GM23248 (cell line): ENCODE results near the gene CCM2. TPM values are rescaled to one million over a fixed set of nuclear protein-coding genes. Genes with fewer than 3 reads are reported as not detected.

Source experiments
- DNase-seq: peaks from one replicate; pipeline ENCODE4 v3.0.0-alpha.2; 2015
- H2AFZ ChIP-seq: fragments of 200-600 bp; sonication (generic); 2 replicates; pipeline ENCODE4 v1.6.1; 2016; ENCODE audit warnings: antibody characterized with exemption
- H3F3A ChIP-seq: fragments of 200-600 bp; sonication (generic); 2 replicates; pipeline ENCODE4 v1.6.1; 2016; ENCODE audit warnings: mild to moderate bottlenecking, antibody characterized with exemption, mixed run types; ENCODE audit not compliant: insufficient read depth
- H3K27ac ChIP-seq: fragments of 200-600 bp; sonication (generic); 2 replicates; pipeline ENCODE4 v1.5.1; 2016; ENCODE audit warnings: mild to moderate bottlenecking
- H3K27me3 ChIP-seq: fragments of 200-600 bp; sonication (generic); replicated peaks from 2 replicates; pipeline ENCODE4 v1.6.1; 2016; ENCODE audit warnings: mild to moderate bottlenecking; ENCODE audit not compliant: insufficient read depth
- H3K36me3 ChIP-seq: fragments of 200-600 bp; sonication (generic); 2 replicates; pipeline ENCODE4 v1.6.1; 2016; ENCODE audit warnings: low read depth, mild to moderate bottlenecking
- H3K4me1 ChIP-seq: fragments of 200-600 bp; sonication (generic); 2 replicates; pipeline ENCODE4 v1.6.1; 2016; ENCODE audit warnings: mild to moderate bottlenecking; ENCODE audit not compliant: insufficient read depth
- H3K4me2 ChIP-seq: fragments of 200-600 bp; sonication (generic); one replicate; pipeline ENCODE4 v1.6.1; 2016; ENCODE audit warnings: mild to moderate bottlenecking; ENCODE audit not compliant: unreplicated experiment
- H3K4me3 ChIP-seq: fragments of 200-600 bp; sonication (generic); 2 replicates; pipeline ENCODE4 v1.5.1; 2016; ENCODE audit warnings: mild to moderate bottlenecking
- H3K79me2 ChIP-seq: fragments of 200-600 bp; sonication (generic); 2 replicates; pipeline ENCODE4 v1.6.1; 2016; ENCODE audit warnings: mild to moderate bottlenecking; ENCODE audit not compliant: insufficient read depth
- H3K9ac ChIP-seq: fragments of 200-600 bp; sonication (generic); 2 replicates; pipeline ENCODE4 v1.6.1; 2016; ENCODE audit warnings: mild to moderate bottlenecking
- H3K9me2 ChIP-seq: fragments of 200-600 bp; sonication (generic); 2 replicates; pipeline ENCODE4 v1.6.1; 2016; ENCODE audit warnings: mixed run types, mild to moderate bottlenecking, moderate library complexity; ENCODE audit not compliant: insufficient read depth
- H3K9me3 ChIP-seq: fragments of 200-600 bp; sonication (generic); one replicate; pipeline ENCODE4 v1.6.1; 2017; ENCODE audit warnings: low read depth
- H4K20me1 ChIP-seq: fragments of 200-600 bp; sonication (generic); 2 replicates; pipeline ENCODE4 v1.6.0; 2016; ENCODE audit not compliant: insufficient read depth
- EZH2 ChIP-seq: fragments of 200-600 bp; sonication (generic); IDR thresholded peaks from 2 replicates; pipeline ENCODE4 v1.6.1; 2018; ENCODE audit warnings: antibody characterized with exemption, mild to moderate bottlenecking; ENCODE audit not compliant: insufficient read depth, poor library complexity, severe bottlenecking
- EZH2phosphoT487 ChIP-seq: fragments of 200-600 bp; sonication (generic); IDR thresholded peaks from 2 replicates; pipeline ENCODE4 v1.6.1; 2018; ENCODE audit warnings: antibody characterized with exemption, moderate library complexity, mild to moderate bottlenecking, low read depth; ENCODE audit not compliant: insufficient read depth
- WGBS, 2 experiments: methylation state at CpG; one replicate each; pipeline ENCODE4 v1.1.6; 2015 to 2017; ENCODE audit warnings: low lambda C conversion rate in 2 of 2, low coverage in 1 of 2; ENCODE audit errors: missing lambda C conversion rate in 2 of 2; 5-methylcytosine and 5-hydroxymethylcytosine counted together
- in situ Hi-C: fragments of 300-500 bp; cut with MboI; formaldehyde crosslinking; loops from 2 replicates; pipeline ENCODE4 v1.15.0; 2020
- polyA plus RNA-seq: library from polyadenylated mRNA; unstranded; fragments of >200 nt; fragmentation: Nextera tagmentation; extraction: Ambion mirVana; gene quantifications from 2 replicates; pipeline ENCODE4 v1.2.1, GENCODE V29; 2016
- total RNA-seq: library from RNA; depleted of rRNA; stranded (reverse); fragments of >200 nt; shearing (Covaris generic); gene quantifications from 2 replicates; pipeline ENCODE4 v1.2.3, GENCODE V29; 2014

CCM2 gene
- total and polyA plus RNA-seq, 2 experiments from 2014 or later: 63.8 to 69.3 TPM

GRCh38 chr7:45039106-45039505, 39.1 kb downstream of the CCM2 start:
- peaks cover 2% of the 10 kb centered on the region for H3K4me1 ChIP-seq
- H3K36me3 ChIP-seq: peaks cover 41% of the 10 kb centered on the region; the same call in 1 of the 2 replicates
- no peak overlapping the region for H3K4me3 ChIP-seq
- peaks cover 87% of the 10 kb centered on the region for H3K79me2 ChIP-seq
- no peak overlapping the region for H3K9ac ChIP-seq
- no peaks in the 10 kb centered on the region for H4K20me1 ChIP-seq
- TF ChIP-seq EZH2: no peak
- TF ChIP-seq EZH2phosphoT487: no peak
- 92 to 94% methylated on average over 5 of the region's 5 CpGs for WGBS, 2 experiments
- H3F3A ChIP-seq: peaks cover 8% of the 10 kb centered on the region
- no peak overlapping the region for H3K4me2 ChIP-seq
- no peaks in the 10 kb centered on the region for H3K9me2 ChIP-seq
- H2AFZ ChIP-seq: no peak overlapping the region
- H3K27ac ChIP-seq: no peak overlapping the region
- DNase-seq: no peak
- no peaks in the 10 kb centered on the region for H3K9me3 ChIP-seq
- in situ Hi-C loops: no loop called here
- no peaks in the 10 kb centered on the region for H3K27me3 ChIP-seq

GRCh38 chr7:45044338-45044737, 44.3 kb downstream of the CCM2 start:
- TF ChIP-seq EZH2 (no peak), EZH2phosphoT487 (no peak)
- DNase-seq: no peak
- in situ Hi-C loops: no loop called here
- Histone ChIP-seq H3K9me2 (no peaks in the 10 kb centered on the region), H3K4me3 (no peak overlapping the region), H3K4me2 (no peak overlapping the region), H3K27me3 (no peaks in the 10 kb centered on the region), H3F3A (no peaks in the 10 kb centered on the region), H3K27ac (no peak overlapping the region), H4K20me1 (no peaks in the 10 kb centered on the region), H3K4me1 (no peaks in the 10 kb centered on the region), H2AFZ (no peak overlapping the region), H3K36me3 (peaks cover 41% of the 10 kb centered on the region; the same call in 1 of the 2 replicates), H3K9me3 (no peaks in the 10 kb centered on the region), H3K79me2 (peaks cover 50% of the 10 kb centered on the region), H3K9ac (no peak overlapping the region)
- WGBS, 2 experiments: 88% methylated on average over 5 of the region's 5 CpGs

GRCh38 chr7:45048748-45049147, 48.7 kb downstream of the CCM2 start:
- Histone ChIP-seq H3F3A (no peaks in the 10 kb centered on the region), H3K4me2 (no peak overlapping the region), H3K27me3 (no peaks in the 10 kb centered on the region), H3K27ac (no peak overlapping the region), H3K36me3 (peaks cover 9% of the 10 kb centered on the region; the same call in 1 of the 2 replicates), H3K9me3 (no peaks in the 10 kb centered on the region), H3K9ac (no peak overlapping the region), H3K4me1 (no peaks in the 10 kb centered on the region), H3K4me3 (no peak overlapping the region), H4K20me1 (no peaks in the 10 kb centered on the region), H3K79me2 (peaks cover 32% of the 10 kb centered on the region), H2AFZ (no peak overlapping the region), H3K9me2 (no peaks in the 10 kb centered on the region)
- in situ Hi-C loops: no loop called here
- no peak for DNase-seq
- no peak for TF ChIP-seq EZH2
- WGBS, 2 experiments: 57 to 70% methylated on average over 1 of the region's 1 CpG

GRCh38 chr7:45050198-45050597, 50.2 kb downstream of the CCM2 start:
- Histone ChIP-seq H3K27me3 (no peaks in the 10 kb centered on the region), H3K4me2 (no peak overlapping the region)

GRCh38 chr7:45052011-45052410, 52.0 kb downstream of the CCM2 start:
- 57% methylated on average over 3 of the region's 3 CpGs for WGBS, 2 experiments
- no peaks in the 10 kb centered on the region for H3K27me3 ChIP-seq
- no peaks in the 10 kb centered on the region for H3K9me3 ChIP-seq
- no peak overlapping the region for H3K27ac ChIP-seq
- H3K4me3 ChIP-seq: no peak overlapping the region
- H3K36me3 ChIP-seq: no peaks in the 10 kb centered on the region
- H2AFZ ChIP-seq: no peak overlapping the region
- H4K20me1 ChIP-seq: no peaks in the 10 kb centered on the region
- H3K79me2 ChIP-seq: peaks cover 59% of the 10 kb centered on the region
- H3K4me1 ChIP-seq: no peaks in the 10 kb centered on the region
- H3K9me2 ChIP-seq: no peaks in the 10 kb centered on the region
- no peak overlapping the region for H3K4me2 ChIP-seq
- H3F3A ChIP-seq: no peaks in the 10 kb centered on the region
- DNase-seq: no peak
- TF ChIP-seq EZH2 (no peak), EZH2phosphoT487 (no peak)
- in situ Hi-C loops: no loop called here
- no peak overlapping the region for H3K9ac ChIP-seq

More at GRCh38 chr7:45050198-45050597, 50.2 kb downstream of the CCM2 start:
- peaks cover 5% of the 10 kb centered on the region; the same call in 1 of the 2 replicates for H3K36me3 ChIP-seq
- no peaks in the 10 kb centered on the region for H3K9me3 ChIP-seq
- 63 to 82% methylated on average over 2 of the region's 2 CpGs for WGBS, 2 experiments
- in situ Hi-C loops: no loop called here
- no peaks in the 10 kb centered on the region for H3K4me1 ChIP-seq
- no peaks in the 10 kb centered on the region for H3K9me2 ChIP-seq
- peaks cover 40% of the 10 kb centered on the region for H3K79me2 ChIP-seq
- DNase-seq: no peak
- TF ChIP-seq EZH2phosphoT487 (no peak), EZH2 (no peak)
- no peaks in the 10 kb centered on the region for H3F3A ChIP-seq
- no peak overlapping the region for H3K27ac ChIP-seq
- no peak overlapping the region for H2AFZ ChIP-seq
- H4K20me1 ChIP-seq: no peaks in the 10 kb centered on the region
- no peak overlapping the region for H3K4me3 ChIP-seq
- no peak overlapping the region for H3K9ac ChIP-seq
